ENCODE data around the gene ARL14.
A peak's percentile ranks its signal among the peaks of the same experiment; 100 is the strongest.

Gene ARL14

GRCh38 chr3:160725338-160725737 lies 48.4 kb downstream of the ARL14 start:
- peak; percentile 7 for DNase-seq

All from fibroblast of skin of scalp (primary cell).